Lung (tissue), 12 donors: Measurements from ENCODE around the gene ASB6. TPM values are rescaled to one million over a fixed set of nuclear protein-coding genes. Genes with fewer than 3 reads are reported as not detected.

Experiments used
- ATAC-seq: fragments of 200-7000 bp; cut with Tn5 transposase; one replicate; pipeline ENCODE4 v1.9.1; 2020; ENCODE audit warnings: moderate number of reproducible peaks; ENCODE audit not compliant: insufficient read depth, low FRiP score
- DNase-seq, 3 donors: peaks; one replicate each; pipeline ENCODE4 v3.0.0-alpha.2; 2013 to 2017
- H3K27ac ChIP-seq, 2 donors: one replicate each; pipeline ENCODE4 v1.5.1; 2013; ENCODE audit warnings: mild to moderate bottlenecking in 2 of 2, moderate library complexity in 2 of 2, control low read depth in 1 of 2, inconsistent platforms in 1 of 2, low read depth in 1 of 2, low read length in 1 of 2
- H3K27me3 ChIP-seq, 3 donors: one replicate each; pipeline ENCODE4 v1.5.1; 2013; ENCODE audit warnings: low read length in 2 of 3; ENCODE audit not compliant: control insufficient read depth in 3 of 3, insufficient read depth in 3 of 3
- H3K36me3 ChIP-seq, 4 donors: one replicate each; pipeline ENCODE4 v1.5.1; 2013; ENCODE audit warnings: low read length in 4 of 4, mild to moderate bottlenecking in 1 of 4, moderate library complexity in 1 of 4; ENCODE audit not compliant: control insufficient read depth in 4 of 4, insufficient read depth in 4 of 4
- H3K4me1 ChIP-seq, 5 donors: one replicate each; pipeline ENCODE4 v1.5.1; 2013; ENCODE audit warnings: low read length in 5 of 5, mild to moderate bottlenecking in 2 of 5, moderate library complexity in 1 of 5; ENCODE audit not compliant: control insufficient read depth in 5 of 5, insufficient read depth in 5 of 5
- H3K4me3 ChIP-seq: one replicate; pipeline ENCODE4 v1.5.1; 2013; ENCODE audit warnings: mild to moderate bottlenecking, control low read depth, moderate library complexity
- H3K9ac ChIP-seq, 2 donors: one replicate each; pipeline ENCODE4 v1.5.1; 2013; ENCODE audit warnings: low read length in 2 of 2, control low read depth in 1 of 2; ENCODE audit not compliant: insufficient read depth in 1 of 2
- H3K9me3 ChIP-seq, 4 donors: one replicate each; pipeline ENCODE4 v1.5.1; 2013; ENCODE audit warnings: low read length in 3 of 4, mild to moderate bottlenecking in 1 of 4, moderate library complexity in 1 of 4; ENCODE audit not compliant: control insufficient read depth in 4 of 4, insufficient read depth in 3 of 4
- WGBS, 2 donors: extraction: QIAGEN DNeasy Blood & Tissue Kit; methylation state at CpG; one replicate each; pipeline ENCODE4 v1.1.7; 2013; 5-methylcytosine and 5-hydroxymethylcytosine counted together
- polyA plus RNA-seq, 2 donors: library from polyadenylated mRNA; stranded (reverse); fragments of 200-250 nt; gene quantifications; one replicate each; pipeline ENCODE4 v1.2.1, GENCODE V29; 2013
- total RNA-seq, 2 donors: library from RNA; depleted of rRNA in 1 of 2; stranded (reverse); fragments of >200 nt in 1 of 2; gene quantifications; one replicate each; pipeline ENCODE4 v1.2.1, GENCODE V29; 2014 to 2021
- TF ChIP-seq, protein P1 (sequence below): IDR thresholded peaks from 2 replicates; pipeline ENCODE4 v1.5.1; 2012; ENCODE audit warnings: mild to moderate bottlenecking; ENCODE audit errors: control extremely low read depth, extremely low read depth
- donor health status: control.
- donor health status: control.
- donor health status: Bipolar disorder and iron deficiency.
- donor health status: healthy.
- donor health status: DM: yes; HTN: yes; CAD: no.

ASB6 gene
- total and polyA plus RNA-seq, 4 donors: 11.8 to 19.5 (median 16.1) TPM

DNA sequence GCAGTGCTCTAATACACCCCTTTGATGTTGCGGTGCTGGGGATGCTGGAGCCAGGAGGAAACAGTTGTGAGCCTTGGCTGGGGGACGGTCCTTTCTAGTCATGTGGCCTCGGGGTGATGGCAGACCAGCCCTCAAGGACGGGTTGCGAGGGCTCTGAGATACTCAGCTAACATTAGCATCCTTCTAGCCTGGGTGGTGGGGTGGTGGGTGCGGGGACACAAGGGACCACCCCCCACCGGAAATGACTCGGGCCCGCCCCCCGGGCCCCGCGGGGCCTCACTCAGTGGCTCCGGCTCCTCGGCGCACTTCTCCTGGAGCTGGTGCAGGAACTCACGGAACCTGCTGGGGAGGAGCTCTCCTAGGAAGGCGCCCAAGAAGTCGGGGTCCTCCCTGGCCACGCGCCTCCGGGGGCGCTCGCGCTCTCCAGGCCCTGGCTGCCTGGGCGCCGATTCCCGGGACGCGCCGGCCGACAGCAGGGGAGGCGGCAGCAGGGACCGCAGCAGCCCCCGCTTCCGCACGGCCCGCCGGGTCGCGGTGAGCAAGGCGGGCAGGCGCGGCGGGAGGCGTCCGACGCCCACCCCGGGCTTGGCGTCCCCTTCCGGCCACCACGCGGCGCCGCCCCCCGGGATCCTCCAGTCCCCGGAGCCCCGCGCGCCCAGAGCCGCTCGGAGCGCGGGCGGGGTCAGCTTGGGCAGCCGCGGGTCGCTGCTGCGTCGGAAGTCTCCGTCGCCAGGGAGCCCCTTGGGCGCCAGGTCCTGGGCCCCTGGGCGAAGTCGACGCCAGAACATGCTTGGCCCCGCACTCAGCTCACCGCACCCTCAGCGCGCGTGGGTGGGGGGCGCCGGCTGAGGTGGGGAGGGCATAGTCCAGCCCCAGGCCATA is 21.9 kb downstream of the ASB6 start:
- no peak overlapping the region for H3K27ac ChIP-seq
- TF ChIP-seq, protein P1, sequence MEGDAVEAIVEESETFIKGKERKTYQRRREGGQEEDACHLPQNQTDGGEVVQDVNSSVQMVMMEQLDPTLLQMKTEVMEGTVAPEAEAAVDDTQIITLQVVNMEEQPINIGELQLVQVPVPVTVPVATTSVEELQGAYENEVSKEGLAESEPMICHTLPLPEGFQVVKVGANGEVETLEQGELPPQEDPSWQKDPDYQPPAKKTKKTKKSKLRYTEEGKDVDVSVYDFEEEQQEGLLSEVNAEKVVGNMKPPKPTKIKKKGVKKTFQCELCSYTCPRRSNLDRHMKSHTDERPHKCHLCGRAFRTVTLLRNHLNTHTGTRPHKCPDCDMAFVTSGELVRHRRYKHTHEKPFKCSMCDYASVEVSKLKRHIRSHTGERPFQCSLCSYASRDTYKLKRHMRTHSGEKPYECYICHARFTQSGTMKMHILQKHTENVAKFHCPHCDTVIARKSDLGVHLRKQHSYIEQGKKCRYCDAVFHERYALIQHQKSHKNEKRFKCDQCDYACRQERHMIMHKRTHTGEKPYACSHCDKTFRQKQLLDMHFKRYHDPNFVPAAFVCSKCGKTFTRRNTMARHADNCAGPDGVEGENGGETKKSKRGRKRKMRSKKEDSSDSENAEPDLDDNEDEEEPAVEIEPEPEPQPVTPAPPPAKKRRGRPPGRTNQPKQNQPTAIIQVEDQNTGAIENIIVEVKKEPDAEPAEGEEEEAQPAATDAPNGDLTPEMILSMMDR: no peak
- H3K4me1 ChIP-seq: peaks cover 0 to 8% (median 0%) of the 10 kb centered on the region in 5 donors
- 1% methylated on average over 64 to 82 of the region's 82 CpGs for WGBS, 2 donors
- no peaks in the 10 kb centered on the region for H3K36me3 ChIP-seq
- H3K4me3 ChIP-seq: peak overlapping the region; percentile 20
- peaks cover 0 to 1% (median 0%) of the 10 kb centered on the region in 4 donors for H3K9me3 ChIP-seq
- DNase-seq (peak; percentile 65 to 71 (median 69)), ATAC-seq (peak; percentile 42)
- no peaks in the 10 kb centered on the region for H3K27me3 ChIP-seq
- no peak overlapping the region for H3K9ac ChIP-seq

DNA sequence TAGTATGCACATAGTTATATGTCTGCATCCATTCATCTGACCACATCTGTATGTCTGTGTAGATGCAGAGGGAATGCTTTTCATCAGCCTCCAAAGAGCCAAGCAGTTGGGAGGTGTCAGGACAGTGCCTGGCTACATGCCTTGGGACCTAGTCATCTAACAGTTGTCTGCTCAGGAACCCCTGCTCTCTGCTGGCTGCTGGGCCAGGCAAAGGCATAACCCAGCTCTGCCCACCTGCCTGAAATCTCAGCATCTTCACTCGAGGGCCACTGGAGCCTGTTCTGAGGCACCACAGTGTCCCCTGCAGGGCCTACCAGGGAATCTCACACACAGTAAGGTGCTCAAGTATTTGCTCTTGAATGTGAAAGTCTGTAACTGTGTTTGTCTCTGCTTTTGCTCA is 24.8 kb downstream of the ASB6 start:
- Histone ChIP-seq H3K27ac (no peak overlapping the region), H3K9me3 (peaks cover 0 to 1% (median 0%) of the 10 kb centered on the region in 4 donors), H3K27me3 (no peaks in the 10 kb centered on the region), H3K4me3 (no peak overlapping the region), H3K9ac (no peak overlapping the region), H3K36me3 (no peaks in the 10 kb centered on the region), H3K4me1 (peaks cover 0 to 8% (median 5%) of the 10 kb centered on the region in 5 donors)
- ATAC-seq (no peak), DNase-seq (peak in 2 of 3 donors; percentile 48 to 53)
- TF ChIP-seq, protein P1: no peak
- WGBS, 2 donors: 6 to 15% methylated on average over 1 of the region's 1 CpG

DNA sequence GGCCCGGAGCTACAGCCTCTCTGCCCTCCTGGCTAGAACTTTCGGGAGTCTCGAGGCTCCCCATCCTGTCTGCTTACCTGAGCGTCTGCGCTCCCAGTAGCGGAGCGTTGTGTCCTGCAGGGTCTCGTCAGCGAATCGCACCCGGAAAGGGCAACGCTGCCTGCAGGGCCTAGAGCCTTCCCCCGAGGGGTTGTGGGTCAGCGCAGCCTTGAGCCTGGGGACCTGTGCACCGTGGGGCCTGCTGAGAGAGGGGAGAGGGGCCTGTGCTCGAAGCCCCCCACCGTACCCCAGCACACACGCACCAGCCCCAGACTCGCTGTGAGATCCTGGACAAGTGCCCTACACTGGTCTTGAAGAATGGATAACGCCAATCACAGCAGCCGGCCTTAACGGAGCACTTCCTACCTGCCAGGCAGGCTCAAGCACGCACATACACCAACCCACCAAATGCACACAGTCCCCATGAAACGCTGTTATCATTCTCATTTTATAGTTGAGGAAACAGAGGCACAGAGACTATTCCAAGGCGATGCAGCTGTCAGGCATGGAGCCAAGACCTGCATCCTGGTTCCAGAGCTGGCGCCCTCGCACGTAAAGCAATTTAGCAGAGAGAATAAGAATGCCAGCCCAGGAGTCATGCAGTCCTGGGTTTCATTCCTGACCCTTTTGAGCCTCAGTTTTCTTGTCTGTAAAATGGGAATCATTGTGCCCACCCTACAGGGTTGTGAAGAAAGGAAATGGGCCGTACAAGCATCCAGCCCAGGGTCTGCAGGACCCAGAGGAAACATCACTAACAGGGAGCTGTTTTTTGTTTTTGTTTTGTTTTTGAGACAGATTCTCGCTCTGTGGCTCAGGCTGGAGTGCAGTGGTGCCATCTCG is 26.3 kb downstream of the ASB6 start:
- no peaks in the 10 kb centered on the region for H3K36me3 ChIP-seq
- no peaks in the 10 kb centered on the region for H3K27me3 ChIP-seq
- no peak overlapping the region for H3K4me3 ChIP-seq
- H3K27ac ChIP-seq: no peak overlapping the region
- 82 to 88% methylated on average over 31 of the region's 31 CpGs for WGBS, 2 donors
- no peak overlapping the region for H3K9ac ChIP-seq
- TF ChIP-seq, protein P1: no peak
- no peak for DNase-seq
- H3K4me1 ChIP-seq: peaks cover 0 to 11% (median 8%) of the 10 kb centered on the region in 5 donors
- ATAC-seq: no peak
- H3K9me3 ChIP-seq: no peaks in the 10 kb centered on the region
